GM21526 (cell line): ENCODE results near the gene SH3RF1.
A peak's percentile ranks its signal among the peaks of the same experiment; 100 is the strongest.

Source experiments
- ATAC-seq: cut with Tn5 transposase; IDR thresholded peaks from one replicate; pipeline ENCODE4 v1.9.1; 2021; ENCODE audit warnings: moderate library complexity; ENCODE audit not compliant: unreplicated experiment, low FRiP score

The SH3RF1 gene

DNA sequence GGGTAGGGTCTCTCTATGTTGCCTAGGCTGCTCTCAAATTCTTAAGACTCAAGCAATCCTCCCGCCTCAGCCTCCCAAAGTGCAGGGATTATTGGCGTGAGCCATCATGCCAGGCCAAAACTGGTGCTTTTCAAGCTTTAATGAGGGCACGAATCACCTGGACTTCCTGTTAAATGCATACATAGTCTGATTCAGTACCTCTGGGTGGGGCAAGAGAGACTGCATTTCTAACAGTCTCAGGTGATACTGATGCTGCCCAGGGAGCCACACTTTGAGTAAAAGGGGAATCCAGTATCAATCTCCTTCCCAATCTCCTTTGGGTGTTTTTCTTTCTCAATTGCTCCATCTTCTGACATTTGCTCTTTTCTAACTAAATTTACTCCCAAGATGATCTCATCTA is 96.5 kb downstream of the SH3RF1 start:
- no peak for ATAC-seq

DNA sequence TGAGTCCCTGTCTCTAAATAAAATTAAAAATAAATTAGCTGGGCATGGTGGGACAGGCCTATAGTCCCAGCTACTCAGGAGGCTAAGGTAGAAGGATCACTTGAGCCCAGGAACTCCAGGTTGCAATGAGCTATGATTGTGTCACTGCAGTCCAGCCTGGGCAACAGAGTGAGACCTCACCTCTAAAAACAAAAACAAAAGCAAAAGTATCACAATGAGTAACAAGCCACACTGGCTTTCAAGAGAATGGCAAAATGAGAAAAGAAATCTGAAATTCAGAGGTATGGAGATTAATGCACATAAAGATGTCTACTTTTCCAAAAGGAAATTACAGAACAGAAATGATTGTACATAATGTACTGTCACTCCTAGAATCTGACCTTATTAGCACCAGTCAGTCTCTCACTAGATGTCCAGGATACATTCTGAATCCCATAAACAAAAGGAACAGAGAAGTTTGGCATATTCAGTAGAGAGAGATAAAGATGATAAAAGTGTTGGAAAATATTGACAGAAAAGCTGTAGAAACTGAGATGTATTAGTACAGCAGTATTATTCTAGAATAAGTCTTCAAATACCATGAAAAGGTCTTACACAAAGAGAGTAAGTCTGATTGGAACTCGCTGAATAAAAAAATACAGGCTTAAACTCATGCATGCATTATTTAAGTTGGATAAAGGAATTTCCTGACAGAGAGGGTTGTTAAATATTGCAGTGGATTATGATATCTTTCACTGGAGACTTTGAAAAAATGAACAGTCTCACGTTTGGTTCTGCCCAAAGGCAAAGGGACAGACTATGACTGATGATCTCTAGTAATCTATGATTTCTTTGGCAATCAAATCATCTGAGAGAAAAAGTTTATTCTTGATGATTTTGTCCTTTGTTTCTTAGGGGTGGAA is 102.5 kb downstream of the SH3RF1 start:
- ATAC-seq: peak; percentile 93

DNA sequence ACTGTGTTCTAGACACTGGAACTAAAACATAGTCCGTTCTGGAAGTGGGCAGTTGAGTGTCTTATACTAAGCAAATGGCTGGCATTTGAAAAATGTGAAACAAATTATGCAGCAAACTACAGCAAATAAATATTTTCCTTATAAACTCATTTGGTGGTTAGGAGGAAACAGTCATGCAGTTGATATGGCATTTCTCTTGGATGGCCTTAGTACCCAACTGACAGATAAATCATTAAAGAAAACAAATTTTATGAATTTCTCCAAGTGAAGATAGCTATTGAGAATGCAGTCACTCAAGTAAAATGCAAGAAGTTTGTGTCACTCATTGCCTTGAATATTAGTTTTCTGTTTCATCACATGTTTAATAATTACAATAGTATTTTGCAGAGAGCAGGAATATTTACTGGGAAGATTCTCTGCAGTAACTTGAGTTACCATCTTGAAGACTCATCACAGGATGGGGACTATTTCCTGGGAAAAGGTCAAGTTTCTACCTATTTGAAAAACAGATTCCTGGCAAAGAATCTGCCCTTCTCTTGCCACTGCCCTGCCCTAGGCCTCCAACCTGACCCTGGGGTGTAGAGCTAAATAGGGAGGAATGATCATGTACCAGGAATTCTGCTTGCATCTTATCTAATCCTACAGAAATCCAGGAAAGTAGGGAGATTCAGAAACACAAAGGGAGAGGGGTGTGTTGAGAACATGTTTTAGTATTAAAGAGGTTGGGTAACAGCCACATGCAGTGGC is 105.9 kb downstream of the SH3RF1 start:
- ATAC-seq: no peak

DNA sequence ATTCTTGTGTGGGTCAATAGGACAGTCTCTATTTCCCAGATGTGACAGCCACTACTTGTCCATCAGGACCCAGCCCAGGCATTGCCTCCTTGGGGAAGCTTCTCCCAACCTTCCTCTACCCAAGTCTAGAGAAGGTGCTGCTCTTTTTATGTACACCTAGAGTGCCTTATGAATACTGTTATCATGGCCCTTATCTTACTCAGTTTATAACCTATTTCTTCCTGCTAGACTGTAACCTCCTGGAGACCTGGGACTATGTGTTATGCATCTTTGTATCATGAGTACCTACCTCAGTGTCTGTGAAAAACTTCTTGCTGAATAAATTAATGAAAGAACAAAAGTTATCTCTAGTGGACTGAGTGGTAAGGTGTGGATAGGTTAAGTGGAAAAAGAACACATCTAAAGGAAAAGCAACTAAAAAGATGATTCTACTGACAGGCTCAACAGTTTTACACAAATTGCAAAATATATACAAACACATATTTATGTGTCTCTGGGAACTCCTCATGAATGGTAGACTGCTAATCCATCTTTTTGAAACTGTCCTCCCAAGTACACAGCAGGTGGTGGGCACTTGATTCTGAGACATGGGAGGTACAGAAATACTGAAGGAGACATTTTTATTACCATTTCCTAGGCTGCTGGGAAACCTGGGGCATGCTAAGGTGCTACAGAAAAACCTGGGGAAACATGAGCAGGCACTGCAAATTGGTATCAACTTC is 106.6 kb downstream of the SH3RF1 start:
- ATAC-seq: no peak

DNA sequence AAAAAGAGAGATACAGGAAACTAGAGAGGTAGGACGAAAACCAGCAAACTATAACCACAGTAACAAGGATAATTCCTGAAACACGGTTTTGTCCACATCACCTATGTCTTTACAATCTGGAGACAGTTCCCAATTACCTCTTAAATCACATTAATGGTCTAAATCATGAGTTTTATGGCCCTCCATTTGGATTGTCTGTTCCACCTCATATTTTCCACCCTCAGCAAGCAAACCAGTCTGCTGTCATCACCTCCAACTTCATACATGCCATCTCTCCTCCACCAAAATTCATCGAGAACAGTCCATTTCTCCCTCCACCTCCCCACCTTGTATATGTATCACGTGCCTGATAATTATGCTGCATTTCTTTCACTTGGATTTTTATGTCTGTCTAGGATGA is 107.3 kb downstream of the SH3RF1 start:
- no peak for ATAC-seq

DNA sequence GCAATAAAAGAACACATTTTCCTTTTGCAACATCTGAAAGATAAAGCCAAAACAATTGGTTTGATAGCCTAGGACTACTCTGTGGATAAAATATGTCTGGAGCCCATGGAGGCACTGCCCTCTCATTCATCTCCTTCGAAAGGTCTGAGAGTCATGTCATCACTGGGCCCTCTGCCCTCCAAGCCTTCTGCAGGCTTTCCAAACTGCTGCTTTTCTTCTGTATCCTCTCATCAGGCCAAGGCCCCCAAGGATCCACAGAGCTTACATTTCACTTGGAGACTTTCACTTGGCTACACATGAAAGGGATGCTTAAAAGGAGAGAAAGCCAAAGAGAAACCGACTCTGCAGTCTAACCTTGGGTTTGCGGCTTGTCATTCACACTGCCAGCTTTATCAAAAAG is 109.9 kb downstream of the SH3RF1 start:
- no peak for ATAC-seq

DNA sequence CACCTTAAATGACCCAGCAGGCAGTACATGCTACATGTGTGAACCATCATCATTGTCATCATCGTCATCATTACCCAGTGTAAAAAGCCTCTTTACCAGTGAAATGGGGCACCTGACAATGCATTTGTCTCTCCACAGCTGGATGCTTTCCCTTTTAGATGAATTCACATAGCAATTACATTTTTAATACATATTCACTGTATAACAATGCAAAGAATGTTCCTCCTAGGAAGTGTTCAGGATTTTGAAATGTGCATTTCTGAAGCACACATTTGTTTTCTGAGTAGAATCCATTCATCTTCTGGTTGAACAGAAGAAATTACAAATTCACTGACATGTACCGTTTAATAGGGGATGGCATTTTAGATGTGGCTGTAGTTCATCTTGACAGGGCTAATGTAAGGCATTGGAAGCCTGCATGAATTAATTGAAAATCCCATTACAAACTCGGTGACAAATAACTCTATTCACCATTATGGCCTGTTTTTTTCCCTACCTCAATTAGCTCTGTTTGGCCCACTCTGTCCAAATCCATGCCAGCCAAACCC is 111.1 kb downstream of the SH3RF1 start:
- ATAC-seq: no peak

DNA sequence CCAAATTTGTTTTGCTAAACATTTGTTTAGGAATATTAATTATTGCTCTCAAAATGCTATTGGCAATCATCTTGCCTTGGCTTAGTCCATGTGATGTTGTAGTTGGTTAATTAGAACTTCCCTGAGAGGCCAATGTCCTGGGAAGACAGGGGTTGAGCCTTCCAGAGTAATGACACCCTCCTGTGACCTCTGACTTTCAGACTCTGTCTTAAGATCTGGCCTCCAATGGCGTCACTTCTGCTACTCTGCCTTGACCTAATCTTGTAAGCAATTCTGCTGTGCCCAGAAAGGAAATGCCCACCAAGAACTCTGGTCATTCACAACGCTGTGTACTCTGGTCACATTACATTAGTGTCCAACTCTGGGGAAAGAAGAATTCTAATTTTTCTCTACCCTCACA is 111.9 kb downstream of the SH3RF1 start:
- no peak for ATAC-seq

DNA sequence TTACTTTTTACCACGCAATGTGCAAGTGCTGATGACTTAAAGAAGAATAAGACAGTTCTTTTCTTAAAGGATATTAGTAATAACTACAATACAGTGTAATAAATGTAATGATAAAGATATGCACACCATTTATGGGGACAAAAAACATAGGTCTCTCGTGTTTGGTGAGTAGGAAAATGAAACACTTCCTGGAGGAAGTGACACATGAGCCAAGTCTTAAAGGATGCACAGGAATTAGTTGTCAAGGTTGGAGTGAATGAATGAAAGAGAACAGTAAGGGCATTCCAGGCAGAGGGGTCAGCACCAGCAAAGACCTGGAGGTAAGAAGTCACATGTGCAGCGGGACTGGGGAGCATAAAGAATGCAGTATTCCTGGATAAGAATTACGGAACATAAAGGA is 112.7 kb downstream of the SH3RF1 start:
- ATAC-seq: no peak

DNA sequence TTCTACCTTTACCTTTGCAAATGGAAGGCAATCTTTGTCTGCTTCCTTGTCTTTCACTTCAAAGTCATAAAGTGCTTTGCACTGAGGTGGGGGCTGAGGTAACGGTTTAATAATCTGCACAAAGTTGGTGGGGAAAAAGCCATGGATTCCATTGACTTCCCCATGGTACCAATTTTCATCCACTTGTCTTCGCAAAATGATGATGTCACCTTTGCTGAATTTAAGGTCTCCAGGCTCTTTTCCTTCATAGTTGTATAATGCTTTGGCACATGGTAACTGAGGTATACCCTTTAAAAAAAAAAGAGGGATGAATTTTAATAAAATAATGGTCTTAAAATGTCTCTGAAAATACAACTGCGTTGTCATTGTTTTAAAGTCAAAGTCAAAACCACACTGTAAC is 114.4 kb downstream of the SH3RF1 start:
- ATAC-seq: no peak

DNA sequence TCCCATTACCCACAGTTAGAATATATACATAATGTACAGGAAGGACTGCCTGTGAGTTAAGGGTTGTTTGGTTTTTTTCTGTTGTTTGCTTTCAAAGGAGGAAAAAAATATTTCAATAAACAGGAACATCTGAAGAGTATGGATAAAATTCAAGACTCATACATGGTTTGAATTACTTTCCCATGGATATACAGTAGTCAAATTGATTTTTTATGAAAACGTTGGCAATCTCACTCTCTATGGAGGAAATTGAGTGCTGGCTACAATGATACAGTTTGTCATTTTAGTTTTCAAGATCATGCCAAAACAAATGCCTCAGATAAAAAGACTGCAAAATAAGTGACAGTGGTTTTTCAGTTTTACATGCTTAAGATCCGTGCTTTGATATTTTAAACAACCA is 116.6 kb downstream of the SH3RF1 start:
- ATAC-seq: no peak

DNA sequence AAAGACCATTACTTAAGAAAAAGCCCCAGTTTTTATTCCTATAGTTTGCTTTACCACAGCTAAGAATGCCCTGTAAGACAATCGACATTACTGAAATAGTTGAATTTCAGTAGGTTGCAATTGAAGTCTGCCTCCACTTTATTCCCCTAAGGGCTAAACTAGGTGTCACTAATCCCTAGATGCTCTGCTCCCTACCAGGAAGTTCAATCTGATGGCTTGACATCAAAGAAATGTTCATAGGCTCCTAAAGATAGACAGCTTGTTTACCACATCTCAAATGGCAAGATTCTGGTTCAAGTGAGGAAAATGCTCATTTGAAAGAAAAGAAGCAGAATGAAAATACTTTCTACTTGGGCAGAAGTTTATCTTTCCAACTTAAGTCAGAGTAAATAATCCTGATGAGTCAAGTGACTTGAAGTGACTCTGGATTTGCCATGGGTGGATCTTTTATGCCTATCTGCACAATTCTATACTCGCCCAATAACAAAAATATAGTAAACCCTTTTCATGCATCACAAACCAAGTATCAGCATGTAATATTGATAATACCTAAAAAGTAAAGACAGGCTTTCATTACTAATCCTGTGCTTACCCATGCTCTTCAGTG is 117.2 kb downstream of the SH3RF1 start:
- no peak for ATAC-seq

DNA sequence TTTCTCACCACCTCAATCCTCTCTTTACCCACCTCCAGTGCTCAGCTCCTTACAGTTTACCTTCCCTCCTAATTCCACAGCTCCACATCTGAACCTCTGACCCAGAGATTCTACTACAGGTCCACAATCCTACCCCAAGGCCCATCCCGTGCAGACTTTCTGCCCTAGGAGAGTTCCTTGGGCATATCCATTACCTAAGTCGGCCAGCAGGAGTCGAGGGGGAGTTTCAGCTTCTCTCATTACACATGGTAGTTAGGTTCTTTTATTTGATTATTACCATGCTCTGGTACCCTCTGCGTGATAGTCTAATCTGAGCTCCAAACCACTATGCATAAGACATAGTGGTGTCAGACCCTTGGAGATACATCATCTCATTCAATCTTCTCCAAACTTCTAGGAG is 117.9 kb downstream of the SH3RF1 start:
- no peak for ATAC-seq

DNA sequence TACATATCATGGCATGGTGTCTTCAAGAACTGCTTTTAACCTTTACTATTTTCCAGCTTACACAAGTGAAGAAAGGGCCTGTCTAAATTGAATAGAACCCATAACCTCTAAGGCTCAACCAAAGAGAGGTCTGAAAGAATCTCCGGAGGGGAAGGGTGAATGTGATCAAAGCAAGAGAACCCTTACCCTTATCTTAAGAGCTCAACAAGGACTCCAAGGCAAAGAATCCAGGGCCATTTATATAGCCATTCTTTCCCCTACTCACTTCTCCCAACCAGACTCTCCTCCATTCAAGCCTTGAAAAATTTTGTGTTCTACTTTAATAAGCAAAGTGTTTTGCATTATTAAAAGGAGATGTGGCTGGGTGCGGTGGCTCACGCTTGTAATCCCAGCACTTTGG is 118.7 kb downstream of the SH3RF1 start:
- no peak for ATAC-seq

DNA sequence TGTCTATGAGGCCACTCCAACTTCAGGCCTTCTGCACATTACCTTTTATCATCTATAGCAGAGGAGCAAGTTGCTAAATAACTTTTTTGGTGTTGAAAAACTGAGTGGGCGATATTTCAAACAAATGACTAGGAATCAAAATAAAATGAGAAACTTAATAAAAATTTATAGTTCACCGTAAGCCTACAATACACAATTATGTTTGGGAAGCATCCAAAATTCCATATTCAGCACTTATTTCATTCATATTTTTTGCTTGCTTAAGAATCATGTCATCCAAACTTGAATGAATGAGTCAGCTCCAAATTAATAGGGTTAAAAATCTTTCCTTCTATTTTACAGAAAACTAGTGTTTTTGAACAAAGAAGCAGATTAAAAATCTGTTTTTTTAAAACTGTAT is 119.1 kb downstream of the SH3RF1 start:
- ATAC-seq: no peak

DNA sequence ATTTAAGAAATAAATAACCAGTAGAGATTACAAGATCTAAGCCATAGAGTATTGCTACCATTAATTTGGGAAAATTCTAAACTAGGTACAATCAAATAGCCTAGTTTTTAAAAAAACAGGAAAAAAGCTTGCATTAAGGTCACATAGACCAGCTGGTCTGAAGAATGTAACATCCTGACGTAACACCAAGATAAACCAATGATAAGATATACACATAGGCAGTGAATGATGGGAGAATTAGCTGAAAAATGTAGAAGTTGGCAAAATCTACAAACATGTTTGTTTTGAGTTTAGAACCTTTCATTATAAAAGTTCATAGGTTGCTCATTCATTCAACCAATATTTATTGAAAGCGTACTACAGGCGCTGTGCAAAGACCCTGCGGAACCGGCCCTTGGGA is 120.0 kb downstream of the SH3RF1 start:
- no peak for ATAC-seq

DNA sequence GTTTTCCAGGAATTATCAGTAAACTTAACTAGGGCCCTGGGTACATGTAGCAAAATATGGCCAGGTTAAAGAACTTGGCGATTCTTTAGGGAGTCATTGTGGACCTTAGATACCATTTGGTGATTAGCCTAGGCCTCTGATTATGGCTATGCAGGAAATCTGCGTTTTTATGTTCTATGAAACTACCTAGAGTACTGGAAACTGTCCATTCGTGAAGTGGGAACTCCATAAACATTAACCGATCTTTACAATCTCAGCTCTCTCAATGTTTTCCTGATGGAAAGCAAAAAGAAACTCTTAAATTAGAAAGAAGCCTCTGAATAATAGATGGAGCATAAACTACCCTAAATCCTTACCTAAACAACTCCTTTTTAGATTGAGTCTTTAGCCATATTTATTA is 121.9 kb downstream of the SH3RF1 start:
- no peak for ATAC-seq

DNA sequence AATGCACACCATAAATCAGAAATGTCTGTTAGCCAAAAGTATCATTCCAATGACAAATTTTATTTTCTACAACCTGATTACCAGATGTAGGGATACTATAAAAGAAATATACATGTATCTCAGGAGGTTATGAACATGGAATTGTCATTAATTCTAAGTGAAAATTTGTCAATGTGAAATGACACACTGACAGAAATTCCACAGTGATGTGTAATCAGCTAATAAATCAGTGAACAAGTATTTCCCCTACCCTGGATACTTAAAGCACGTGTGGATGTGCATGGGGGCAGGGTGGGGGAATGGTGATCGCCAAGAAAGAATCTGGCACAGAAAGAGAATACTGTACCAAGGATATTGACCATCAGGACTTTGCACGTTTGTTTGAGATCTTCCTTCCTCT is 123.6 kb downstream of the SH3RF1 start:
- no peak for ATAC-seq

DNA sequence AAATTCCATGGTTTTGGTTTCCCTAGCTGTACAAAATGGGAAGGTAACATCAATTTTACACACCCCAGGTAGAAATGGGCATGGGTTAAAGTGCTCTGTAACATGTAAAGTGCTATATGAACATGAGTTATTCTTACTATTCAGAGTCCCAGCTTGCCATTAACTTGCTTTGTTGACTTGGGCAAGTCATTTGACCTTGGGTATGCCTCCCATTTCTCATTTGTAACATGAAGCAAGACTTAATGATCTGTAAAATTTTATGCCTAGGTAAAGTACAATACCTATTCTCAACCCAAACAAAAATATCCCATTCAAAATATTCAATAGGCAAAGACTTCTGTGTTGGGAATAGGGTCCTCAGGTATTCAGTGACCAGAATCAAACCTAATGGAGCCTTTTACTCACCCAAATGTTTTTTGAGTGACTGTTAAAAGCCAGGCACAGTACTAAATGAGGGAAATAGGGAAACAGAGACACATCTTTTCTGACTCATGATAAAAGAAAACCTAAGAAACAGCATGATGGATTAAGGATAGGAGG is 126.6 kb downstream of the SH3RF1 start:
- ATAC-seq: no peak

DNA sequence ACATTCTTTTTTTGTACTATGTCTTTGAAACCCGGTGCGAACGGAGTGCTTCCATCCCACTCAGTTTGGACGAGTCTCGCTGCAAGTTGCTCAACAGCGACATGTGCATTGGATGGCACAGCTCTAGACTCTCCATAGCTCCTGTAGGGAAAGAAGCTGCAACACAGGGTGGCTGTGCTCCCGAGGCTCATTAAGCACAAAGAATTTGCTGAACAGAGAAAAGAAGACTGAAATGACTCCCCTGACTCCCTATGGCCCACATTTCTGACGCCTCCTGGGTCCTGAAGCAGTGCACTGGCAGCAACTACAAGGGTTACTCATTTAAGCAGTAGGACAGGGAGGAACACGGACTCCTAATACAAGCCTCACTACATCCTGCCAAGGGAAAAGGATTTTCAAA is 127.4 kb downstream of the SH3RF1 start:
- no peak for ATAC-seq
